ENCODE data around the gene TNRC18.

- TF ChIP-seq CTCF (IDR thresholded peaks at IDR 0.05) (no peak), POLR2A (IDR thresholded peaks at IDR 0.05) (no peak)
Observed at GRCh38 chr7:5283421-5284303, 140.0 kb downstream of the TNRC18 start.

All from esophagus squamous epithelium (tissue), 4 donors.